ENCODE results near the gene HAND2.

Gene HAND2

DNA sequence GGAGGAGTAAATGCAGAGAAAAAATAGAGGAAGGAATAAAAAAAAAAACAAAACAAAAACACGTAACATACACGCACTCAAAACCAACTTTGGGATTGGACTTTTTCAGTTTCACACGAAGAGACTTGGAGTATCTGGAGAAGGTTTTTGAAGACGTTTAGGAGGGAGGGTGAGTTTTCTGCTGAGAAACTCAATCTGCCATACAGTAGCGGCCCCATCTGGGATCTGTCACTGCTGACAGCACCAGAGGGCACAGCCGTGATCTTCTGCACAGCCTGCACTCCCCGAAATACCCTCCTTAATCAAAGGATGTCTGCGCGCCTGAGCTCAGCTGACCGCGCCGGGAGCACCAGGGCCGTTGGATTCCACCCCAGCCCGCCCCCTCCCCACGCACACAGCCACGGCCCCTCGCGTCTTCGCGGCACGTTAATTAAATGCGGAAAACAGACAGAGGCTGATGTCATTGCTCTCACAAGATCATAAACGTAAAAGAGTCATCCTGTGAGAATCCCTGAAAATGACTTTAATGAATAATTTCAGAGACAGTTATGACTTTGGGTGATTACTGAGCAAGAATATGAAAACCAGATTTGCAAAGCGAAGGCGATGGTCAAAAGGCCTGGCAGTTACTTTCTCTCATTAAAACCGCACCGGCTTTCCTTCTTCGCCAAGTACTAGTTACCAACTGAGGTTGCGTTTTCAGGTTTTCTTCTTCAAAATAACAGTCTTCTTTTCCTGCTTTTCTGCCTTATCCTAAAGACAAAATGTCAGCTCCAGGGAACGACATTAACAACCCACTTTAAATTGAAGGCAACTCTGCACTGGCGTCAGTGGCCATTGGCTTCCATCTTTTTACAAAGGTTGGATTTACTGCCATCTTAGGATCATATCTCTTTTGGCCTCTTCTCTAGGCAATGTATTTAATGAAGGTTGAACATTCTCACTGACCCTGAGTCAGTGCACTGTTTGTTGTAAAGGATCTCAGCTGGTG is 10.6 kb downstream of the HAND2 start:
- peak overlapping the region; percentile 20 for H3K4me3 Mint-ChIP-seq
- DNase-seq, result no peak
- no peak overlapping the region for H3K27ac Mint-ChIP-seq
- no peaks in the 10 kb centered on the region for H3K36me3 Mint-ChIP-seq (ENCODE audit: low read depth)
- peaks cover 28% of the 10 kb centered on the region for H3K4me1 Mint-ChIP-seq (ENCODE audit: low read depth)
- H3K9me3 Mint-ChIP-seq, result peaks cover 3% of the 10 kb centered on the region
- H3K27me3 Mint-ChIP-seq, result peaks cover 98% of the 10 kb centered on the region

- Mint-ChIP-seq H3K27me3 (peaks cover 98% of the 10 kb centered on the region), H3K27ac (no peak overlapping the region), H3K4me3 (peak overlapping the region; percentile 20), H3K4me1 (ENCODE audit: low read depth) (peaks cover 27% of the 10 kb centered on the region), H3K9me3 (peaks cover 2% of the 10 kb centered on the region), H3K36me3 (ENCODE audit: low read depth) (no peaks in the 10 kb centered on the region)
- no peak for DNase-seq
Measured at GRCh38 chr4:173518425-173519102, 11.5 kb downstream of the HAND2 start.

- no peaks in the 10 kb centered on the region for H3K9me3 Mint-ChIP-seq
- no peak for DNase-seq
- H3K4me1 Mint-ChIP-seq (ENCODE audit: low read depth), result peaks cover 24% of the 10 kb centered on the region
- no peak overlapping the region for H3K27ac Mint-ChIP-seq
- peaks cover 98% of the 10 kb centered on the region for H3K27me3 Mint-ChIP-seq
- no peak overlapping the region for H3K4me3 Mint-ChIP-seq
- H3K36me3 Mint-ChIP-seq (ENCODE audit: low read depth), result no peaks in the 10 kb centered on the region
Measured at GRCh38 chr4:173517781-173518424, 12.1 kb downstream of the HAND2 start.

GRCh38 chr4:173516621-173517524 is 13.2 kb downstream of the HAND2 start:
- no peaks in the 10 kb centered on the region for H3K36me3 Mint-ChIP-seq (ENCODE audit: low read depth)
- H3K27me3 Mint-ChIP-seq, result peaks cover 98% of the 10 kb centered on the region
- no peak overlapping the region for H3K4me3 Mint-ChIP-seq
- no peaks in the 10 kb centered on the region for H3K9me3 Mint-ChIP-seq
- DNase-seq, result no peak
- no peak overlapping the region for H3K27ac Mint-ChIP-seq
- H3K4me1 Mint-ChIP-seq (ENCODE audit: low read depth), result peaks cover 16% of the 10 kb centered on the region

GRCh38 chr4:173515458-173515857 is 14.6 kb downstream of the HAND2 start:
- H3K27me3 Mint-ChIP-seq, result peaks cover 97% of the 10 kb centered on the region
- H3K27ac Mint-ChIP-seq, result no peak overlapping the region
- no peaks in the 10 kb centered on the region for H3K9me3 Mint-ChIP-seq
- no peak for DNase-seq
- H3K4me3 Mint-ChIP-seq, result no peak overlapping the region
- no peaks in the 10 kb centered on the region for H3K36me3 Mint-ChIP-seq (ENCODE audit: low read depth)
- H3K4me1 Mint-ChIP-seq (ENCODE audit: low read depth), result peaks cover 13% of the 10 kb centered on the region

DNA sequence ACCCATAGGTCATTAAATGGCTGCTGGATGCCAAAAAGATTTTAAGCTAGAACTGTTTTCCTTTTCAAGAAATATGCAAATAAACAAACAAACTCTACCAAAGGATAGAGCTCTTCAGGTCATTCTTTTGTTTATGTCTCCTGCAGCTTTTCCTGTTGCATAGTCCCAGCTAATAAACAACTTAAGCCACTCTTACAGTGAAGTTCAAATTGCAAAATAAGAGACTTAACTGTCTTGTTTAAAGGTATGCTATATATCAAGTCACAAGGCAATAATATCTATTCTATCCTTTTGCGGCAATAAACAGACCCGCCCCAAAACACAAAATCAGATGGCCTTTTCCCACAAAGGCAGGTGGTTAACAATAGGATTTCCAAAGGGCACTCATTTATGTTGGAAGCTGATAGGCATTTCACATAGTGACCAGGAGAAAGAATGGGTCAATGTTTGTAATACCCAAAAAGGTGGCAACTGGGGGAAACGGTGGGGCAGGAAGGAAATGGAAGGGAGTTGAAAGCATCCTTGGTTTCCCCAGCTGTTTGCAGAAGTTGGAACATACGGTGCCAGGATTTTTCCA is 15.3 kb downstream of the HAND2 start:
- H3K4me1 Mint-ChIP-seq (ENCODE audit: low read depth), result peaks cover 14% of the 10 kb centered on the region
- H3K27ac Mint-ChIP-seq, result no peak overlapping the region
- H3K9me3 Mint-ChIP-seq, result no peaks in the 10 kb centered on the region
- no peak for DNase-seq
- H3K36me3 Mint-ChIP-seq (ENCODE audit: low read depth), result no peaks in the 10 kb centered on the region
- no peak overlapping the region for H3K4me3 Mint-ChIP-seq
- H3K27me3 Mint-ChIP-seq, result peaks cover 96% of the 10 kb centered on the region

DNA sequence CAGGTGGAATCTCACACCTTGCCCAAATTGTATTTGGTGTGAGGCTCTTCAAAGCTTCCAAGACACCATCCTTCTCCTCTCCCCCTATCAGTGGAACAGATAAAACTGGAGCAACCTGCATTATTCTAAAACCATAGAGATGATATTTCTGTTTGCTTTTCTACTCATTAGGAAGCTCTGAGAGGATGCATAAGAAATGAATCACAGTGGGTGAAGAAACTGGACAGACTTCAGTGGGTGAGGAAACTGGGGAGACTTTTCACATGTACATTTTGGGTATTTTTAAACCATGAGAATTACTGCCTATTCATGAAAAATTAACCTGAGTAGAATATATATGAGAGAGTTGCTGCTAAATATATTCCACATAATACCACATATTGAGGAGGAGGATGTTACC is 16.4 kb downstream of the HAND2 start:
- peaks cover 17% of the 10 kb centered on the region for H3K4me1 Mint-ChIP-seq (ENCODE audit: low read depth)
- no peaks in the 10 kb centered on the region for H3K9me3 Mint-ChIP-seq
- DNase-seq, result no peak
- H3K27me3 Mint-ChIP-seq, result peaks cover 93% of the 10 kb centered on the region
- no peak overlapping the region for H3K27ac Mint-ChIP-seq
- H3K36me3 Mint-ChIP-seq (ENCODE audit: low read depth), result no peaks in the 10 kb centered on the region
- no peak overlapping the region for H3K4me3 Mint-ChIP-seq

GRCh38 chr4:173511787-173512361 is 18.2 kb downstream of the HAND2 start:
- Mint-ChIP-seq H3K36me3 (ENCODE audit: low read depth) (no peaks in the 10 kb centered on the region), H3K27me3 (peaks cover 95% of the 10 kb centered on the region), H3K27ac (no peak overlapping the region), H3K4me1 (ENCODE audit: low read depth) (peaks cover 28% of the 10 kb centered on the region), H3K9me3 (no peaks in the 10 kb centered on the region), H3K4me3 (no peak overlapping the region)
- no peak for DNase-seq

- peaks cover 35% of the 10 kb centered on the region for H3K4me1 Mint-ChIP-seq (ENCODE audit: low read depth)
- H3K27me3 Mint-ChIP-seq, result peaks cover 95% of the 10 kb centered on the region
- no peaks in the 10 kb centered on the region for H3K9me3 Mint-ChIP-seq
- peak overlapping the region; percentile 68 for H3K4me3 Mint-ChIP-seq
- DNase-seq, result no peak
- no peaks in the 10 kb centered on the region for H3K36me3 Mint-ChIP-seq (ENCODE audit: low read depth)
- H3K27ac Mint-ChIP-seq, result no peak overlapping the region
Measured at GRCh38 chr4:173509036-173510001, 20.7 kb downstream of the HAND2 start.

GRCh38 chr4:173508386-173509035 is 21.5 kb downstream of the HAND2 start:
- Mint-ChIP-seq H3K4me3 (peak overlapping the region; percentile 68), H3K9me3 (no peaks in the 10 kb centered on the region), H3K36me3 (ENCODE audit: low read depth) (no peaks in the 10 kb centered on the region), H3K27me3 (peaks cover 95% of the 10 kb centered on the region), H3K4me1 (ENCODE audit: low read depth) (peaks cover 35% of the 10 kb centered on the region), H3K27ac (no peak overlapping the region)
- DNase-seq, result no peak

GRCh38 chr4:173507471-173508385 is 22.3 kb downstream of the HAND2 start:
- Mint-ChIP-seq H3K9me3 (no peaks in the 10 kb centered on the region), H3K27ac (no peak overlapping the region), H3K36me3 (ENCODE audit: low read depth) (no peaks in the 10 kb centered on the region), H3K4me1 (ENCODE audit: low read depth) (peaks cover 35% of the 10 kb centered on the region), H3K27me3 (peaks cover 95% of the 10 kb centered on the region), H3K4me3 (peak overlapping the region; percentile 23)
- no peak for DNase-seq

All from activated T-cell treated with anti-CD3 and anti-CD28 coated beads, Interleukin-2, amount 50 U/mL, for 24 hours (primary cell).